K562 (cell line): ENCODE data around the gene FRAT1. TPM values are rescaled to one million over a fixed set of nuclear protein-coding genes. Genes with fewer than 3 reads are reported as not detected.

Experiments
- ATAC-seq: fragments of 200-7000 bp; cut with Tn5 transposase; 3 replicates; pipeline ENCODE4 v1.9.1; 2020; ENCODE audit warnings: moderate library complexity
- BruUV-seq: library from RNA; stranded (reverse); fragments of 400-500 nt; replicated peaks from 2 replicates; lab custom pipeline; 2021; lab: Mats Ljungman, UMichigan
- CTCF ChIA-PET: fragments of 300-600 bp; formaldehyde crosslinking; extraction: SDS; loops from one replicate; lab custom pipeline; 2021; ENCODE audit warnings: low intra/inter-chr PET ratio; lab: Yijun Ruan, JAX
- POLR2A ChIA-PET: fragments of 300-600, 350-650 bp; sonication (Branson Sonifier 250); formaldehyde crosslinking; extraction: SDS; loops from one replicate; lab custom pipeline; 2021; ENCODE audit warnings: antibody characterized with exemption, inconsistent platforms; lab: Yijun Ruan, JAX
- DNase-seq, 4 experiments: peaks; one replicate each; pipeline versions ENCODE4 v3.0.0 to v3.0.0-alpha.2; 2011 to 2018; ENCODE audit warnings: low spot score in 3 of 4, mixed read lengths in 3 of 4; ENCODE audit errors: extremely low read depth in 1 of 4
- FAIRE-seq: peaks from 2 replicates; lab custom pipeline; 2011; peaks lifted over from hg19 to GRCh38; lab: Jason Lieb, UNC
- H2AFZ ChIP-seq: 2 replicates; pipeline ENCODE4 v1.6.0; 2011; ENCODE audit warnings: low read depth, low read length, control low read depth, inconsistent platforms
- H3K27ac ChIP-seq: fragments of 200-600 bp; 3 replicates; pipeline ENCODE4 v1.8.0; 2011; ENCODE audit warnings: low read depth, mild to moderate bottlenecking, control low read depth, inconsistent platforms, low read length, moderate library complexity, mixed read lengths; ENCODE audit errors: extremely low read depth
- H3K27me3 ChIP-seq, 2 experiments: fragments of 300-600 bp in 1 of 2; 2 replicates in 1 of 2; 3 replicates in 1 of 2; pipeline versions ENCODE4 v1.6.0 to v1.8.0; 2011; ENCODE audit warnings: inconsistent platforms in 2 of 2, low read length in 2 of 2, mild to moderate bottlenecking in 1 of 2, mixed read lengths in 1 of 2, moderate library complexity in 1 of 2; ENCODE audit not compliant: control insufficient read depth in 2 of 2, insufficient read depth in 2 of 2
- H3K36me3 ChIP-seq: fragments of 300-600 bp; 3 replicates; pipeline ENCODE4 v1.8.0; 2011; ENCODE audit warnings: mild to moderate bottlenecking, low read length, inconsistent platforms; ENCODE audit not compliant: control insufficient read depth, insufficient read depth
- H3K4me1 ChIP-seq, 2 experiments: fragments of 200-600 bp in 1 of 2; replicated peaks in 1 of 2; 2 replicates in 1 of 2; 3 replicates in 1 of 2; pipeline versions ENCODE4 v1.5.1 to v1.8.0; 2011; ENCODE audit warnings: inconsistent platforms in 2 of 2, low read length in 2 of 2, mild to moderate bottlenecking in 1 of 2, mixed read lengths in 1 of 2, moderate library complexity in 1 of 2; ENCODE audit not compliant: control insufficient read depth in 2 of 2, insufficient read depth in 2 of 2
- H3K4me2 ChIP-seq: 2 replicates; pipeline ENCODE4 v1.6.1; 2011; ENCODE audit warnings: low read length, control low read depth, inconsistent platforms, mixed read lengths; ENCODE audit not compliant: insufficient read depth
- H3K4me3 ChIP-seq: fragments of 200-600 bp; sonication (generic), shearing (Covaris generic); 2 replicates; pipeline ENCODE4 v1.5.1; 2016; ENCODE audit warnings: control low read depth, inconsistent platforms
- H3K79me2 ChIP-seq: fragments of 200-600 bp; 3 replicates; pipeline ENCODE4 v1.8.0; 2011; ENCODE audit warnings: low read length, inconsistent platforms; ENCODE audit not compliant: control insufficient read depth, insufficient read depth
- H3K9ac ChIP-seq, 2 experiments: 2 replicates each; pipeline versions ENCODE4 v1.6.0 to v1.6.1; 2011; ENCODE audit warnings: low read depth in 2 of 2, low read length in 2 of 2, control low read depth in 1 of 2, inconsistent platforms in 1 of 2, mild to moderate bottlenecking in 1 of 2, mixed read lengths in 1 of 2; ENCODE audit not compliant: insufficient read depth in 1 of 2
- H3K9me1 ChIP-seq: one replicate; pipeline ENCODE4 v1.6.0; 2011; ENCODE audit warnings: inconsistent platforms, mild to moderate bottlenecking, low read length, moderate library complexity; ENCODE audit not compliant: control insufficient read depth, insufficient read depth
- H3K9me3 ChIP-seq: replicated peaks from 2 replicates; pipeline ENCODE4 v1.5.1; 2011; ENCODE audit warnings: low read depth, low read length, inconsistent platforms; ENCODE audit not compliant: control insufficient read depth, insufficient read depth
- H4K20me1 ChIP-seq: replicated peaks from 2 replicates; pipeline ENCODE4 v1.6.1; 2011; ENCODE audit warnings: low read length, inconsistent platforms, mixed read lengths; ENCODE audit not compliant: control insufficient read depth, insufficient read depth
- ELF1 ChIP-seq: fragments of 200-800 bp; sonication (Bioruptor generic); IDR thresholded peaks from 2 replicates; pipeline ENCODE4 v1.6.1; 2016; ENCODE audit warnings: missing genetic modification characterization, missing compliant biosample characterization
- ESRRA ChIP-seq: fragments of 450-650 bp; IDR thresholded peaks from 2 replicates; pipeline ENCODE4 v1.6.1; 2014; ENCODE audit warnings: low read depth, mild to moderate bottlenecking, moderate library complexity, borderline replicate concordance
- ETV1 ChIP-seq: fragments of 450-650 bp; conservative IDR thresholded peaks from 2 replicates; pipeline ENCODE4 v1.6.1; 2016; ENCODE audit warnings: missing genetic modification characterization, control low read depth, low read depth, missing compliant biosample characterization
- HDAC2 ChIP-seq: fragments of 450-650 bp; IDR thresholded peaks from 2 replicates; pipeline ENCODE4 v1.6.1; 2016; ENCODE audit warnings: mild to moderate bottlenecking
- POLR2A ChIP-seq: fragments of 450-650 bp; conservative IDR thresholded peaks from 2 replicates; pipeline ENCODE4 v1.6.1; 2016
- RAD21 ChIP-seq, 2 experiments: fragments of 250-450 bp in 1 of 2; fragments of 450-650 bp in 1 of 2; sonication (Bioruptor Pico) in 1 of 2; formaldehyde crosslinking in 1 of 2; IDR thresholded peaks in 1 of 2; conservative IDR thresholded peaks in 1 of 2; 2 replicates each; pipeline versions ENCODE4 v1.4.0 to v1.8.0; 2020 to 2022; ENCODE audit warnings: mild to moderate bottlenecking in 2 of 2, moderate library complexity in 1 of 2
- RBM22 ChIP-seq: fragments of 200-400 bp; formaldehyde crosslinking; IDR thresholded peaks from 2 replicates; pipeline ENCODE4 v1.6.1; 2018; ENCODE audit warnings: low read length, low read depth; ENCODE audit not compliant: poor library complexity, severe bottlenecking
- ZNF41 ChIP-seq: fragments of 250-450 bp; sonication (Bioruptor Pico); conservative IDR thresholded peaks from 2 replicates; pipeline ENCODE4 v1.4.0; 2020; ENCODE audit warnings: mild to moderate bottlenecking
- ZNF695 ChIP-seq: fragments of 450-650 bp; formaldehyde crosslinking; IDR thresholded peaks from 2 replicates; pipeline ENCODE4 v1.4.0; 2020; ENCODE audit warnings: mild to moderate bottlenecking, moderate library complexity
- WGBS: fragments of 100-300 bp; shearing (Covaris generic); methylation state at CpG from one replicate; pipeline ENCODE4 v1.1.6; 2016; ENCODE audit warnings: low coverage, mixed read lengths; ENCODE audit not compliant: insufficient coverage; ENCODE audit errors: missing lambda C conversion rate; 5-methylcytosine and 5-hydroxymethylcytosine counted together
- in situ Hi-C: fragments of 300-500 bp; cut with MboI; formaldehyde crosslinking; loops from 4 replicates; pipeline ENCODE4 v1.15.0; 2018; ENCODE audit warnings: inconsistent platforms, mixed read lengths
- intact Hi-C: fragments of 100-400 bp; cut with micrococcal nuclease; formaldehyde crosslinking; loops from 2 replicates; pipeline ENCODE4 v1.14.2; 2022
- polyA plus RNA-seq, 8 experiments: library from polyadenylated mRNA; depleted of rRNA in 4 of 8; stranded (reverse) in 5 of 8; unstranded in 3 of 8; fragments of >200 nt; fragmentation: Nextera tagmentation in 2 of 8; fragmentation: Illumina TruSeq in 1 of 8; extraction: Ambion mirVana in 2 of 8; extraction: Trizol in 1 of 8; gene quantifications; 2 replicates each; pipeline versions ENCODE4 v1.2.1 to v1.2.3, GENCODE V29; 2011 to 2014; ENCODE audit warnings: inconsistent platforms in 1 of 8, missing spikeins in 1 of 8
- total RNA-seq, 7 experiments: library from RNA; depleted of rRNA in 6 of 7; stranded (reverse); fragments of >200 nt in 6 of 7; fragmentation: Illumina TruSeq in 2 of 7; extraction: Trizol in 2 of 7; gene quantifications; 2 replicates each; pipeline versions ENCODE4 v1.2.1 to v1.2.3, GENCODE V29; 2011 to 2021; ENCODE audit warnings: low replicate concordance in 1 of 7
- TF ChIP-seq, protein P1 (sequence below), 2 experiments: fragments of 450-650 bp; formaldehyde crosslinking in 1 of 2; IDR thresholded peaks; 2 replicates each; pipeline versions ENCODE4 v1.4.0 to v1.6.1; 2014 to 2020; ENCODE audit warnings: mild to moderate bottlenecking in 2 of 2, borderline replicate concordance in 1 of 2, low read depth in 1 of 2
- TF ChIP-seq, protein P2 (sequence below): sonication (generic); formaldehyde crosslinking; IDR thresholded peaks from 2 replicates; pipeline ENCODE4 v1.8.1; 2022; ENCODE audit warnings: missing genetic modification reagents

The FRAT1 gene
- total and polyA plus RNA-seq, 9 of the 15 experiments (the other 6 are each of a cell fraction or from before 2014, with no cell fraction given), result 0.11 to 4.6 (median 1.4) TPM

- Histone ChIP-seq H3K4me2 (peak overlapping the region; percentile 92), H2AFZ (peak overlapping the region; percentile 48), H3K9me1 (no peaks in the 10 kb centered on the region), H3K4me3 (peak overlapping the region; percentile 73), H4K20me1 (no peaks in the 10 kb centered on the region), H3K27ac (peak overlapping the region; percentile 98), H3K36me3 (peaks cover 27% of the 10 kb centered on the region), H3K9me3 (no peaks in the 10 kb centered on the region), H3K4me1 (peaks cover 28 to 36% of the 10 kb centered on the region in 2 experiments), H3K79me2 (peaks cover 51% of the 10 kb centered on the region), H3K27me3 (no peaks in the 10 kb centered on the region), H3K9ac (peak overlapping the region; percentile 89 to 93)
- ATAC-seq, result peak; percentile 43
- BruUV-seq, result TSS peak; percentile 60
- intact Hi-C loops (loop anchor here (2.0 to 5.0 kb wide), 2 partner anchors 40 to 54 kb away; partner anchors contain the start of gene ARHGAP19), in situ Hi-C loops (no loop called here)
- peak; percentile 42 to 77 (median 46) for DNase-seq
- 2% methylated on average over 14 of the region's 18 CpGs for WGBS
- FAIRE-seq, result peak; percentile 85
- POLR2A ChIA-PET, result interaction anchor here (0.6 to 2.3 kb wide), 16 partner anchors 7 to 1200 kb away, joined by 3 to 8 read pairs (median 4); partner anchors contain the start of genes ARHGAP19 and RRP12
- CTCF ChIA-PET, result interaction anchor here (1.0 to 1.4 kb wide), 2 partner anchors 54 to 295 kb away, joined by 3 read pairs; no protein-coding TSS in a partner anchor
- no peak for TF ChIP-seq ZNF41
- TF ChIP-seq, protein P1, sequence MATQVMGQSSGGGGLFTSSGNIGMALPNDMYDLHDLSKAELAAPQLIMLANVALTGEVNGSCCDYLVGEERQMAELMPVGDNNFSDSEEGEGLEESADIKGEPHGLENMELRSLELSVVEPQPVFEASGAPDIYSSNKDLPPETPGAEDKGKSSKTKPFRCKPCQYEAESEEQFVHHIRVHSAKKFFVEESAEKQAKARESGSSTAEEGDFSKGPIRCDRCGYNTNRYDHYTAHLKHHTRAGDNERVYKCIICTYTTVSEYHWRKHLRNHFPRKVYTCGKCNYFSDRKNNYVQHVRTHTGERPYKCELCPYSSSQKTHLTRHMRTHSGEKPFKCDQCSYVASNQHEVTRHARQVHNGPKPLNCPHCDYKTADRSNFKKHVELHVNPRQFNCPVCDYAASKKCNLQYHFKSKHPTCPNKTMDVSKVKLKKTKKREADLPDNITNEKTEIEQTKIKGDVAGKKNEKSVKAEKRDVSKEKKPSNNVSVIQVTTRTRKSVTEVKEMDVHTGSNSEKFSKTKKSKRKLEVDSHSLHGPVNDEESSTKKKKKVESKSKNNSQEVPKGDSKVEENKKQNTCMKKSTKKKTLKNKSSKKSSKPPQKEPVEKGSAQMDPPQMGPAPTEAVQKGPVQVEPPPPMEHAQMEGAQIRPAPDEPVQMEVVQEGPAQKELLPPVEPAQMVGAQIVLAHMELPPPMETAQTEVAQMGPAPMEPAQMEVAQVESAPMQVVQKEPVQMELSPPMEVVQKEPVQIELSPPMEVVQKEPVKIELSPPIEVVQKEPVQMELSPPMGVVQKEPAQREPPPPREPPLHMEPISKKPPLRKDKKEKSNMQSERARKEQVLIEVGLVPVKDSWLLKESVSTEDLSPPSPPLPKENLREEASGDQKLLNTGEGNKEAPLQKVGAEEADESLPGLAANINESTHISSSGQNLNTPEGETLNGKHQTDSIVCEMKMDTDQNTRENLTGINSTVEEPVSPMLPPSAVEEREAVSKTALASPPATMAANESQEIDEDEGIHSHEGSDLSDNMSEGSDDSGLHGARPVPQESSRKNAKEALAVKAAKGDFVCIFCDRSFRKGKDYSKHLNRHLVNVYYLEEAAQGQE (IDR thresholded peaks at IDR 0.05; ENCODE audit: borderline replicate concordance), result peak; percentile 33; the same call in 1 of the 2 replicates
- TF ChIP-seq, protein P1 (CRISPR knock-in tag; IDR thresholded peaks at IDR 0.05; ENCODE audit: low read depth), result no peak
- no peak for TF ChIP-seq POLR2A
- no peak for TF ChIP-seq RBM22
- TF ChIP-seq ELF1, result no peak
- peak; percentile 24 to 60; a peak in 3 of 4 replicates for TF ChIP-seq RAD21 (CRISPR knock-in tag; conservative IDR thresholded peaks at IDR 0.05 in 1 of 2, IDR thresholded peaks at IDR 0.05 in 1 of 2)
- TF ChIP-seq ESRRA, result peak; percentile 98
- TF ChIP-seq, protein P2, sequence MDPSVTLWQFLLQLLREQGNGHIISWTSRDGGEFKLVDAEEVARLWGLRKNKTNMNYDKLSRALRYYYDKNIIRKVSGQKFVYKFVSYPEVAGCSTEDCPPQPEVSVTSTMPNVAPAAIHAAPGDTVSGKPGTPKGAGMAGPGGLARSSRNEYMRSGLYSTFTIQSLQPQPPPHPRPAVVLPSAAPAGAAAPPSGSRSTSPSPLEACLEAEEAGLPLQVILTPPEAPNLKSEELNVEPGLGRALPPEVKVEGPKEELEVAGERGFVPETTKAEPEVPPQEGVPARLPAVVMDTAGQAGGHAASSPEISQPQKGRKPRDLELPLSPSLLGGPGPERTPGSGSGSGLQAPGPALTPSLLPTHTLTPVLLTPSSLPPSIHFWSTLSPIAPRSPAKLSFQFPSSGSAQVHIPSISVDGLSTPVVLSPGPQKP (CRISPR knock-in tag), result no peak
- TF ChIP-seq ETV1 (tag), result peak; percentile 30; the same call in 1 of the 2 replicates
- TF ChIP-seq HDAC2, result peak; percentile 15; the same call in 1 of the 2 replicates
- TF ChIP-seq ZNF695 (CRISPR knock-in tag), result no peak
Measured at GRCh38 chr10:97332591-97333350, 13.7 kb downstream of the FRAT1 start.
